Measurements from ENCODE around the gene DUXB. TPM values are rescaled to one million over a fixed set of nuclear protein-coding genes. Genes with fewer than 3 reads are reported as not detected.

Gene DUXB
- total and polyA plus RNA-seq, 7 donors = not detected

- DNase-seq (no peak), ATAC-seq (no peak)
- H3K36me3 ChIP-seq (ENCODE audit: insufficient read depth in 1 of 2, low read depth in 1 of 2) = no peaks in the 10 kb centered on the region
- no peaks in the 10 kb centered on the region for H3K9me3 ChIP-seq
- intact Hi-C loops (cut with DNase I) = no loop called here
- H3K4me1 ChIP-seq = no peaks in the 10 kb centered on the region
- H3K27me3 ChIP-seq (ENCODE audit: insufficient read depth in 3 of 3, low read length in 2 of 3) = no peaks in the 10 kb centered on the region
- H3K27ac ChIP-seq = no peak overlapping the region
- 72 to 82% (median 79%) methylated on average over 2 of the region's 2 CpGs for WGBS, 3 donors
- H3K4me3 ChIP-seq = no peak overlapping the region
- TF ChIP-seq, protein P1, sequence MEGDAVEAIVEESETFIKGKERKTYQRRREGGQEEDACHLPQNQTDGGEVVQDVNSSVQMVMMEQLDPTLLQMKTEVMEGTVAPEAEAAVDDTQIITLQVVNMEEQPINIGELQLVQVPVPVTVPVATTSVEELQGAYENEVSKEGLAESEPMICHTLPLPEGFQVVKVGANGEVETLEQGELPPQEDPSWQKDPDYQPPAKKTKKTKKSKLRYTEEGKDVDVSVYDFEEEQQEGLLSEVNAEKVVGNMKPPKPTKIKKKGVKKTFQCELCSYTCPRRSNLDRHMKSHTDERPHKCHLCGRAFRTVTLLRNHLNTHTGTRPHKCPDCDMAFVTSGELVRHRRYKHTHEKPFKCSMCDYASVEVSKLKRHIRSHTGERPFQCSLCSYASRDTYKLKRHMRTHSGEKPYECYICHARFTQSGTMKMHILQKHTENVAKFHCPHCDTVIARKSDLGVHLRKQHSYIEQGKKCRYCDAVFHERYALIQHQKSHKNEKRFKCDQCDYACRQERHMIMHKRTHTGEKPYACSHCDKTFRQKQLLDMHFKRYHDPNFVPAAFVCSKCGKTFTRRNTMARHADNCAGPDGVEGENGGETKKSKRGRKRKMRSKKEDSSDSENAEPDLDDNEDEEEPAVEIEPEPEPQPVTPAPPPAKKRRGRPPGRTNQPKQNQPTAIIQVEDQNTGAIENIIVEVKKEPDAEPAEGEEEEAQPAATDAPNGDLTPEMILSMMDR (IDR thresholded peaks at IDR 0.05) = no peak
Measured at GRCh38 chr16:75702242-75702641, 981 bp upstream of the DUXB start.

GRCh38 chr16:75697571-75697970, 3.7 kb downstream of the DUXB start:
- H3K4me3 ChIP-seq = no peak overlapping the region
- intact Hi-C loops (cut with DNase I) = no loop called here
- DNase-seq = no peak
- no peak overlapping the region for H3K27ac ChIP-seq
- TF ChIP-seq, protein P1 (IDR thresholded peaks at IDR 0.05) = no peak
- 88 to 94% (median 90%) methylated on average over 5 of the region's 5 CpGs for whole genome bisulfite sequencing, 3 donors
- no peak for ATAC-seq
- H3K36me3 ChIP-seq (ENCODE audit: insufficient read depth in 1 of 2, low read depth in 1 of 2) = no peaks in the 10 kb centered on the region
- H3K4me1 ChIP-seq = no peaks in the 10 kb centered on the region
- no peaks in the 10 kb centered on the region for H3K27me3 ChIP-seq (ENCODE audit: insufficient read depth in 3 of 3, low read length in 2 of 3)
- no peaks in the 10 kb centered on the region for H3K9me3 ChIP-seq

DNA sequence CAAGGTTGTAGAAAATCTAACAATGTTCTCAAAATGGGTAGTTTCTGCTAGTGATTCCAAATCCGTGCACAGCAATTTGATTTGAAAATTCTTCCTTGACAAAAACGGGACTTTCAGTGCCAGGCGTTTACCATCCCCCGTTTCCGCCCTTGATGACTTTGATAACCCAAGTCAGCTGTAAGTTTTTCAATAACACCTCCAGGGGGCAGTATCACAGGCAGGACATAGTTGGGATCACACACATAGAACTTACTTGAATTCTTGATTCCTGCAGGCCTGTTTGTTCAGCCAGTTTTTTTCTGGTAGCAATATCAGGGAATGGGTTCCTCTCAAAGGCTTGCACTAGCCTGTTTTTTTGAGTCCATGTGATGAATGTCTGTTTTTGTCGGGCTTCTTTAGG, 5.6 kb downstream of the DUXB start:
- no peaks in the 10 kb centered on the region for H3K9me3 ChIP-seq

GRCh38 chr16:75687361-75687760, 13.9 kb downstream of the DUXB start:
- ATAC-seq (no peak), DNase-seq (no peak)
- TF ChIP-seq, protein P1 (IDR thresholded peaks at IDR 0.05) = no peak
- Histone ChIP-seq H3K27ac (no peak overlapping the region), H3K4me3 (no peak overlapping the region), H3K36me3 (ENCODE audit: insufficient read depth in 1 of 2, low read depth in 1 of 2) (no peaks in the 10 kb centered on the region), H3K9me3 (no peaks in the 10 kb centered on the region), H3K4me1 (no peaks in the 10 kb centered on the region), H3K27me3 (ENCODE audit: insufficient read depth in 3 of 3, low read length in 2 of 3) (no peaks in the 10 kb centered on the region)
- intact Hi-C loops (cut with DNase I) = no loop called here

More for the DNA sequence above, 5.6 kb downstream of the DUXB start:
- intact Hi-C loops (cut with DNase I) = no loop called here
- Histone ChIP-seq H3K4me1 (no peaks in the 10 kb centered on the region), H3K36me3 (ENCODE audit: insufficient read depth in 1 of 2, low read depth in 1 of 2) (no peaks in the 10 kb centered on the region), H3K4me3 (no peak overlapping the region), H3K27ac (no peak overlapping the region), H3K27me3 (ENCODE audit: insufficient read depth in 3 of 3, low read length in 2 of 3) (no peaks in the 10 kb centered on the region)
- ATAC-seq (no peak), DNase-seq (no peak)
- 79 to 80% (median 80%) methylated on average over 6 of the region's 6 CpGs for WGBS, 3 donors
- TF ChIP-seq, protein P1 (IDR thresholded peaks at IDR 0.05) = no peak

- WGBS, 3 donors = 87 to 91% (median 87%) methylated on average over 14 of the region's 14 CpGs
Measured at GRCh38 chr16:75682308-75682707, 19.0 kb downstream of the DUXB start.

More at GRCh38 chr16:75682308-75682707, 19.0 kb downstream of the DUXB start:
- Histone ChIP-seq H3K27ac (no peak overlapping the region), H3K4me3 (no peak overlapping the region), H3K4me1 (no peaks in the 10 kb centered on the region), H3K9me3 (no peaks in the 10 kb centered on the region), H3K27me3 (ENCODE audit: insufficient read depth in 3 of 3, low read length in 2 of 3) (no peaks in the 10 kb centered on the region), H3K36me3 (ENCODE audit: insufficient read depth in 1 of 2, low read depth in 1 of 2) (no peaks in the 10 kb centered on the region)
- ATAC-seq = no peak
- no peak for DNase-seq
- TF ChIP-seq, protein P1 (IDR thresholded peaks at IDR 0.05) = no peak
- intact Hi-C loops (cut with DNase I) = no loop called here
